Gastrocnemius medialis (tissue), 4 donors: ENCODE results near the gene DCBLD1.

Experiments
- POLR2A ChIP-seq, 2 donors: fragments of 450-650 bp; IDR thresholded peaks; one replicate each; pipeline ENCODE4 v1.6.1; 2017; ENCODE audit warnings: antibody characterized with exemption in 2 of 2, mild to moderate bottlenecking in 2 of 2, moderate library complexity in 2 of 2
- TF ChIP-seq, protein P1 (sequence below), 5 experiments: fragments of 450-650 bp in 3 of 5; fragments of 200-600 bp in 2 of 5; sonication (generic) in 2 of 5; IDR thresholded peaks in 4 of 5; conservative IDR thresholded peaks in 1 of 5; 1 replicate in 4 of 5; 2 replicates in 1 of 5; pipeline ENCODE4 v1.5.1; 2016 to 2019; ENCODE audit warnings: antibody characterized with exemption in 5 of 5, mild to moderate bottlenecking in 3 of 5, moderate library complexity in 3 of 5

DNA sequence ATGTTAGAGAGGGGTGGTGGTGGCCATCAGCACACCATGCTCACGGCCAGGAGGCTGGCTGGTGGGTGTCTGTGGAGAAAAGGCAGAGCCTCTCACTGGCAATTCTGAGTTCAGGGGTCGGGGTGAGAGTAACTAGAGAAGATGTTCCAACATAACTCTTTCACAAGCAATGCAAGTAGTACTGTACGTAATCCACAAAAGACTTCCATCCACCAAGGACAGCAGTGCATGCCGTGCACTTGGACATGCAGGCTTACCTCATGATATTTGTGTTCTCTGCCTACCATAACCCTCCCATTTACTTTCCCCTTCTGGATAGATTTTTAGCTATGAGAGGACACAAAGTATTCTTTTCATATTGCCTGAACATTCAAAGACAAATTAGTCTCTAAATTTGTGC, 51.3 kb downstream of the DCBLD1 start:
- TF ChIP-seq, protein P1, sequence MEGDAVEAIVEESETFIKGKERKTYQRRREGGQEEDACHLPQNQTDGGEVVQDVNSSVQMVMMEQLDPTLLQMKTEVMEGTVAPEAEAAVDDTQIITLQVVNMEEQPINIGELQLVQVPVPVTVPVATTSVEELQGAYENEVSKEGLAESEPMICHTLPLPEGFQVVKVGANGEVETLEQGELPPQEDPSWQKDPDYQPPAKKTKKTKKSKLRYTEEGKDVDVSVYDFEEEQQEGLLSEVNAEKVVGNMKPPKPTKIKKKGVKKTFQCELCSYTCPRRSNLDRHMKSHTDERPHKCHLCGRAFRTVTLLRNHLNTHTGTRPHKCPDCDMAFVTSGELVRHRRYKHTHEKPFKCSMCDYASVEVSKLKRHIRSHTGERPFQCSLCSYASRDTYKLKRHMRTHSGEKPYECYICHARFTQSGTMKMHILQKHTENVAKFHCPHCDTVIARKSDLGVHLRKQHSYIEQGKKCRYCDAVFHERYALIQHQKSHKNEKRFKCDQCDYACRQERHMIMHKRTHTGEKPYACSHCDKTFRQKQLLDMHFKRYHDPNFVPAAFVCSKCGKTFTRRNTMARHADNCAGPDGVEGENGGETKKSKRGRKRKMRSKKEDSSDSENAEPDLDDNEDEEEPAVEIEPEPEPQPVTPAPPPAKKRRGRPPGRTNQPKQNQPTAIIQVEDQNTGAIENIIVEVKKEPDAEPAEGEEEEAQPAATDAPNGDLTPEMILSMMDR (IDR thresholded peaks at IDR 0.05 in 4 of 5, conservative IDR thresholded peaks at IDR 0.05 in 1 of 5): no peak
- no peak for TF ChIP-seq POLR2A (IDR thresholded peaks at IDR 0.05)
